Activated gamma-delta T cell treated with anti-CD3 and anti-CD28 coated beads, Interleukin-2, amount 50 U/mL, for 16 hours (primary cell): Measurements from ENCODE around the gene MYBPH.

Experiments
- DNase-seq: peaks from one replicate; pipeline ENCODE4 v3.0.0-alpha.2; 2020; ENCODE audit warnings: low read depth

MYBPH gene

GRCh38 chr1:203128716-203129500, 46.7 kb downstream of the MYBPH start:
- no peak for DNase-seq

DNA sequence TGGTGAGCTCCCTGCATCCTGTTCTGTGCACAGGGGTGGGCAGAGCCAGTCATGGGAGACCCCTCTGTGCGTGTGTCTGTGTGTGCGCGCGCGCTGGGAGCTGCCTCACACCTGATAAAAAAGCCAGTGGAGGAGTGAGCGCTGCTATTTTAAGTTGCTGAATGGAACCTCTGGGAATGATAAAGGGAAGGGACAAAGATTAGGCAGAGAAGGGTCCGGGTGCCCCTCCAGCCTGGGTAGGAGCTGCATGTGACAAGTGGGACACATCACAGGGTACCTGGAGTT, 47.3 kb downstream of the MYBPH start:
- DNase-seq: no peak

GRCh38 chr1:203127666-203128430, 47.8 kb downstream of the MYBPH start, which contains the start of gene ADORA1:
Gene ADORA1 (plus strand): TSS chr1:203127726. CDS start chr1:203128842, 1,116 bp downstream.
- DNase-seq: no peak

- no peak for DNase-seq
Measured at GRCh38 chr1:203126866-203127665, 48.6 kb downstream of the MYBPH start.

DNA sequence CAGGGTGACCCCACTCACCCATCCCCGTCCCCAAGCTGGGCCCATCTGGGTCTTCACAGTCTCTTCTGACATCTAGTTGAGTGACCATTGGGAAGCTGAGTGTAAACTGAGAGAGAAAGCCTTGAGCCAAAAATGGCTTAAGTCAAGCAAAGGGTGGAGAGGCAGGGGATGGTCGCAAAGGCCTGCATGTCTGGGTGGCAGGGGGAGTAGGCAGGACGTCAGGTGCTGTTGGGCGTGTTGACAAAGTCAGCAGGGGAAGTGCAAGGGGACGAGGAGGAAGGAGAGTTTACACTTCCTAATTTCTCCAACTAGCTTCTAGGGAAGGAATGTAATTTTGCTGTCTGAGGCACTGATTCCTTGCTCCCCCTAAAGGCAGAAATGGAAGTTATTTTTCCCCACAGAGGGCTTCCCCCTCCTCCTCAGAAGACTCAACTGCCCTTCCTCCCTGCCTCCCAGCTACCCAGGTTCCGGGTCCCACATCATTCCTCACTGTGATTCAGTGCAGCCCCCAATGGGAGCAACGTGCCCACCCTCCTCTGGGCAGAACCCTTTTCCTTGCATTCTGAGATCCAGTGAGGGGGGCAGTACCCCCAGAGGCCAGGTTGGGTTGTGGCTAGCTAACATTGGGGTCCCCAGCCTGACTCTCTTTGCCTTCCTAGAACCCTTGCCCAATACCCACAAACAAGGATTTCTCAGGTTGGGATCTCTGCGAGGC, 49.3 kb downstream of the MYBPH start:
- no peak for DNase-seq

DNA sequence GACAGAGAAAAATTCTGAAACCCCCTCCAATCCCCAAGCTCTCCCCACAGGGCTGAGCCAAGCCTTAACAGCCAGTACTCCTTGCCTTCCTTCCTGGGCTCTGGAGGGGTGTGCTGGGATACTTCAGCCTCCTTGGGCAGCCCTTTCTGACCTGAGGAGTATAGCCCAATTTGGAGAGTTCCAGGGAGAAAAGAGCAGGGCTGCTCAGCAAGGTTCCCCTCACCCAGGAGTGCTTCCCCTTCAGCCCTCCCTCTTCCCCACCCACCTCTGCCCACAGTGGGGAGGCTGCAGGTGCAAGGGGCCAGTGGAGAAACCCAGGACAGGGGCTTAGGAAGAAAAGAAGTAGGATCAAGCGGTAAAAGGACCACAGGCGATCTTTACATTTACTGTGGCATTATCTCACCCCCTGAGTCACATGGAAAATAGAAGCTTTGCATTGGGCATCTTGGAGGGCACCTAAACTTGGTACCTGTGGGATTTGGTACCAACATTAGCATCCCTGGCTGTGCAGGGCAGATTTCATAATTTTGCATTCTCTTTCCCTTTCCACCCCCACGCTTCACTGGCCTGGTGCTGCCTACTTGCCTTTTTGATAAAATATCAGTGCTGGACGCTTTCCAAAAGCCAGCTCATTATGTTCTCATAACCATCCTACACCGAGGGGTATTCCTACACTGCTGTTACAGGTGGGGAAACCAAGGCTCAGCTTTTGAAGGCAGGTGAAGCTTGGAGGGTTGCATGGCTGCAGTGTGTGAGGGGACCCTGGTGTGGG, 50.9 kb downstream of the MYBPH start:
- no peak for DNase-seq

DNA sequence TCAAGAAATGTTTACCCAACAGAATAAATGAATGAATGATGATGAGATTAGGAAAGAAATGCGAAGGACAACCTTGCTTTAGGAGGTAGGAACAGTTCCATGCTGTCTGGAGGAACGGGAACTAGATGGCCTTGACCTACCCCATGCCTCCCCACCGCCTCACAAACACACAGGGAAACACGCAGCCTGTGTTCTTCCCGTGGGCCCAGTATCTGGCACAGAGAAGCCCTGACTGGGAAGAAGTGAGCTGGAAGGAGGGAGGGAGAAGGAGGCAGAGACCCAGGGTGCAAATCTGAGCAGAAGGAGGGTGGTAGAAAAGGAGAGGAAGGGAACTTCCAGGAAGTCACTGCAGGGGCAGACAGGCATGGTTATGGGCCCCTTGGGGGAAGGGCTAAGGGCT, 51.6 kb downstream of the MYBPH start:
- DNase-seq: no peak

DNA sequence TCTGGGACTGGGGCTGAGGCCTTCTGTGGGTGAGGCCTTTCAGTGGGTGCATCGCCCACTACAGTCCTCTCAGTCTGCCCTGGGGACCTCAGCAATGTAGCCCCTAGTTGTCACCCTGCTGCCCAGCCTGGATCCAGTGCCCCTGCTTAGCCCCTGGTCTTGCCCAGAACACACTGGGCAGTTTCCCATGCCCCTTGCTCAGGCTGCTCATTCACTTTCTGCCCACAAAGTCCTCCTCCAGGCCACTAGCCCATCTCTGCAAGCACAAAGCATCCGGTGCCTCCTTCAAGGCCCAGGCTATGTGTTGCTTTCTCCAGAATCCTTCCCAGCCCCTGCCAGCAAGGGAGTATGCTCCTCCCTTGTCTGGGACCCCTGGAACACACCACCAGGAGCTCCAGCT, 53.5 kb downstream of the MYBPH start:
- DNase-seq: no peak

- DNase-seq: no peak
Measured at GRCh38 chr1:203121186-203122015, 54.2 kb downstream of the MYBPH start.

- DNase-seq: no peak
Measured at GRCh38 chr1:203120325-203121153, 55.1 kb downstream of the MYBPH start.
